T1000 (cell line): ENCODE results near the gene DNAJB6.
A peak's percentile ranks its signal among the peaks of the same experiment; 100 is the strongest.

Source experiments
- DNase-seq: peaks from one replicate; lab custom pipeline; 2025; ENCODE audit warnings: mixed read lengths; lab: John Stamatoyannopoulos, UW

DNAJB6 gene

GRCh38 chr7:157368955-157369354 lies 32.2 kb downstream of the DNAJB6 start:
- DNase-seq = no peak

DNA sequence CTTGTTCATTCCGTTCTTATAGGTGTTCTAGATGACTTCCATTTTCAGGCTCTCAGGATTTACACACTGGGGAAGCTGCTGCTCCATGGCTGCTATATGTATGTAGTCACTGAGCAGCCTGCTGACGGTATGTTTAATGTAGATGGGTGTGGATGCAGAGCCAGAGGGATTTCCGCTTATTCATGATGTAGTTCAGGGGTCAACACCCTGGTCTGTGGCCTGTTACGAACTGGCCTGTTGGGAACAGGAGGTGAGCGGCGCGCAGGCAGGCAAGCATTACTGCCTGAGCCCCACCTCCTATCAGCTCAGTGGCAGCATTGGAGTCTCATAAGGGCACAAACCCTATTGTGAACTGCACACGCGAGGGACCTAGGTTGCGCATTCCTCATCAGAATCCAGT lies 33.9 kb downstream of the DNAJB6 start:
- DNase-seq = no peak

- no peak for DNase-seq
Measured at GRCh38 chr7:157371296-157371695, 34.5 kb downstream of the DNAJB6 start.

DNA sequence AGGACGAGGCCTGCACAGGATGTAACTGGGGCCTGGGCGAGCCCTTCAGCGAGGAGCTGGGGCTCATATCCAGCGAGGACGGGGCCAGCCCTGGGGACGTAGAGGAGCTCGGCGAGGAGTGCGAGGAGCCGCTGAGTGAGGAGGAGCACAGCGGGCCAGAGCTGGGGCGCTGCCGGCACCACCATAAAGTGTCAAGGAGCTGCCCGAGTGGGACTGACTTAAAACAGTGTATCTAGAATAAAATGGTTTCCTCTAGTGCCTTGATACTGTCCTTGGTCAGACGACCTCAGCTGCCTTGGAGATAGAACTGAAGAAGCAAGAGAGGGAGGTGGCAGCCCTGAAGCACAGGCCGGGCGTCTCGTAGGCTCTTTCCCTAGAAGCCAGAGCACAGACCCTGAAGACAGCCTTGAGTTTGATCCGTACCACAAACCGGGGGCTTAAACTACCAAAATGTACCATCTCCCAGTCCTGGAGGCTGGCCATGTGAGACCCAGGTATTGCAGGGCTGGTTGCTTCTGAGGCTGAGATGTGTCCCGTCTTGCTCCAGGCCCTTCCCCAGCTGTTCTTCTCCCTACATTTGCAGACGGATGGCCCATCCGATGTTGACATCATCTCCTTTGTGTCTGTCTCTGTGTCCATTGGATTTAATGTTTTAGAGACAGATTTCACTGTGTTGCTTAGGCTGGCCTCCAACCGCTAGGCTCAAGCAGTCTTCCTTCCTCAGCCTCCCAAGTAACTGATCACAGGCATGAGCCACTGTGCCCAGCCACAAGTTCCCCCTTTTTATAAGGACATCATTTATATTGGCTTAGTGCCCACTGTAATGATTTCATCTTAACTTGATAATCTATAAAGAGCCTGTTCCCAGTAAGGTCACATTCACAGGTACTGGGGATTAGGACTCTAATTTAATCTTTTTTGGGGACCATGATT lies 35.8 kb downstream of the DNAJB6 start:
- no peak for DNase-seq

GRCh38 chr7:157373493-157373892 lies 36.7 kb downstream of the DNAJB6 start:
- no peak for DNase-seq

- no peak for DNase-seq
Measured at GRCh38 chr7:157375410-157375809, 38.6 kb downstream of the DNAJB6 start.

- no peak for DNase-seq
Measured at GRCh38 chr7:157377436-157378124, 40.8 kb downstream of the DNAJB6 start.

DNA sequence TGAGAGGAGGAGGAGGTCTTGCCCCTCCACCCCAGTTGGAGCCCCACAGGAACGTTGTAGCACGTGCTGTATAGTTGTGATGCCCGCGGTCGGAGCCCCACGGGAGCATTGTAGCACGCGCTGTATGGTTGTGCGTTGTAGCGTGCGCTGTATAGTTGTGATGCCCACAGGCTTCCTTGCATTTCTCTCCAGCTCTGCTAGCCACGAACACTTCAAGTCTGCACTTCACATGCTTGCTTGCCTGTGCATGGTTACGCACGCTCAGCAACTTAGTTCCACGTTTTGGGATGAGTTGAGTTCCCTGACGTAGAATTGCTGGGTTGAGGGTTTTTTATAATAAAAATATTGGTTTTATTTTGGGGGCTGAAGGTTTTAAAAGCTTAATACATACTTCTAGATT lies 41.6 kb downstream of the DNAJB6 start:
- no peak for DNase-seq

DNA sequence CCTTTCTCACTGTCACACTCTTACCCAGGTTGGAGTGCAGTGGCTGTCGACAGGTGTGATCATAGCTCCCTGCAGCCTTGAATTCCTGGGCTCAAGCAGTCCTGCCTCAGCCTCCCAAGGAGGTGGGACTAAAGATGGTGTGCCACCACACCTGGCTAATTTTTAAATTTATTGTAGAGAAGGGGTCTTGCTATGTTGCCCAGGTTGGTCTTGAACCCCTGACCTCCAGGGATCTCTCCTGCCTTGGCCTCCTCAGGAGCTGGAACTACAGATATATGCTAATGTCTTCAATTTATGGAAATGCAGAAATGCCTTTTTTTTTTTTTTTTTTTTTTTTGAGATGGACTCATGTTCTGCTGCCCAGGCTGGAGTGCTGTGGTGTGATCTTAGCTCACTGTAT lies 42.7 kb downstream of the DNAJB6 start:
- no peak for DNase-seq

GRCh38 chr7:157380416-157380815 lies 43.6 kb downstream of the DNAJB6 start:
- no peak for DNase-seq

DNA sequence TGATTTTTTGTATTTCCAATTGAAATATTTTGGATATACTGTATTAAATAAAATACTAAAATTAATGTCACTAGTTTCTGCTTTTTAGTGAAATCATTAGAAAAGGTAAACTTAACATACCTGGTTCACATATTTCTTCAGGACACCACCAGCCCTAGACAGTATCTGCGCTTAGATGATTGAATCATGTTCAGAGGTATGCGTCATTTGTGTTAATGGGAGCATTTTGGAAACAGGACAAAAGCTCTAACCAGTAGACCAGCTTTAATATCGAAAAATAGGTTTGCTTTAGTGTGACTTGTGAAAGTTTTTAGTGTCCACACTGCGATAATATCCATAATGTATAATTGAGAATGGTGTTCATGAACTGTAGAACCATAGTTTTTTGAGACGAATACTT lies 47.1 kb downstream of the DNAJB6 start:
- DNase-seq = no peak

- DNase-seq = no peak
Measured at GRCh38 chr7:157384301-157384700, 47.5 kb downstream of the DNAJB6 start.

- DNase-seq = peak; percentile 38
Measured at GRCh38 chr7:157386979-157387800, 50.4 kb downstream of the DNAJB6 start.

- no peak for DNase-seq
Measured at GRCh38 chr7:157388301-157388700, 51.5 kb downstream of the DNAJB6 start.

- no peak for DNase-seq
Measured at GRCh38 chr7:157389951-157390730, 53.3 kb downstream of the DNAJB6 start.

GRCh38 chr7:157391036-157391710 lies 54.4 kb downstream of the DNAJB6 start:
- DNase-seq = no peak

GRCh38 chr7:157392256-157393037 lies 55.6 kb downstream of the DNAJB6 start:
- DNase-seq = no peak

- DNase-seq = no peak
Measured at GRCh38 chr7:157394246-157395191, 57.7 kb downstream of the DNAJB6 start.

GRCh38 chr7:157395206-157395605 lies 58.4 kb downstream of the DNAJB6 start:
- DNase-seq = no peak
